HCT116 (cell line): ENCODE results near the gene AFDN. TPM values are rescaled to one million over a fixed set of nuclear protein-coding genes. Genes with fewer than 3 reads are reported as not detected.

Experiments used
- ATAC-seq: fragments of 200-7000 bp; cut with Tn5 transposase; 2 replicates; pipeline ENCODE4 v1.9.1; 2020; ENCODE audit warnings: mild to moderate bottlenecking, moderate library complexity
- BruUV-seq: library from RNA; stranded (reverse); fragments of 400-500 nt; replicated peaks from 2 replicates; lab custom pipeline; 2021; lab: Mats Ljungman, UMichigan
- CTCF ChIA-PET: fragments of 300-600 bp; sonication (Branson Sonifier 250); formaldehyde crosslinking; loops from one replicate; lab custom pipeline; 2021; ENCODE audit warnings: antibody characterized with exemption; lab: Charles Lee
- POLR2A ChIA-PET: fragments of 300-600, 350-600 bp; sonication (Branson Sonifier 250); formaldehyde crosslinking; loops from one replicate; lab custom pipeline; 2021; ENCODE audit warnings: antibody characterized with exemption; lab: Charles Lee
- RAD21 ChIA-PET, 2 experiments: fragments of 300-600 bp; sonication (Branson Sonifier 250); formaldehyde crosslinking; loops; one replicate each; lab custom pipeline; 2023; ENCODE audit warnings: low total read pairs in 2 of 2; ENCODE audit not compliant: uncharacterized antibody in 2 of 2, unreplicated experiment in 2 of 2, low non-redundant PET in 1 of 2; lab: Charles Lee
- DNase-seq: peaks from one replicate; pipeline ENCODE4 v3.0.0-alpha.2; 2010; ENCODE audit warnings: low read depth, low spot score
- H2AFZ ChIP-seq: fragments of 200-600 bp; shearing (Covaris generic), sonication (generic); 2 replicates; pipeline ENCODE4 v1.6.1; 2017; ENCODE audit warnings: low read depth, mixed run types, mixed read lengths, antibody characterized with exemption, low read length; ENCODE audit not compliant: poor library complexity, severe bottlenecking
- H3K27ac ChIP-seq: 2 replicates; pipeline ENCODE4 v1.5.1; 2012; ENCODE audit warnings: low read depth, low read length
- H3K27me3 ChIP-seq: fragments of 200-600 bp; sonication (generic); 2 replicates; pipeline ENCODE4 v1.6.1; 2016; ENCODE audit warnings: mixed run types, low read length, mixed read lengths; ENCODE audit not compliant: insufficient read depth
- H3K36me3 ChIP-seq, 2 experiments: fragments of 200-500 bp in 1 of 2; fragments of 200-600 bp in 1 of 2; sonication (Bioruptor generic) in 1 of 2; sonication (generic) in 1 of 2; 2 replicates each; pipeline versions ENCODE4 v1.5.1 to v1.6.1; 2014 to 2016; ENCODE audit warnings: low read length in 2 of 2, inconsistent platforms in 1 of 2, mixed read lengths in 1 of 2, mixed run types in 1 of 2; ENCODE audit not compliant: insufficient read depth in 2 of 2, control insufficient read depth in 1 of 2
- H3K4me1 ChIP-seq, 2 experiments: fragments of 200-600 bp in 1 of 2; sonication (generic) in 1 of 2; 2 replicates each; pipeline versions ENCODE4 v1.5.1 to v1.6.1; 2012 to 2017; ENCODE audit warnings: low read length in 2 of 2, inconsistent platforms in 1 of 2, mild to moderate bottlenecking in 1 of 2, mixed read lengths in 1 of 2, mixed run types in 1 of 2, moderate library complexity in 1 of 2; ENCODE audit not compliant: insufficient read depth in 2 of 2, control insufficient read depth in 1 of 2
- H3K4me2 ChIP-seq: fragments of 200-600 bp; sonication (generic); 2 replicates; pipeline ENCODE4 v1.6.1; 2017; ENCODE audit warnings: mixed run types, low read length, mixed read lengths
- H3K4me3 ChIP-seq, 2 experiments: fragments of 200-600 bp in 1 of 2; sonication (generic) in 1 of 2; replicated peaks in 1 of 2; 2 replicates each; pipeline ENCODE4 v1.5.1; 2011 to 2016; ENCODE audit warnings: low read length in 2 of 2, control low read depth in 1 of 2, low read depth in 1 of 2, mild to moderate bottlenecking in 1 of 2, mixed read lengths in 1 of 2, mixed run types in 1 of 2
- H3K79me2 ChIP-seq: fragments of 200-600 bp; sonication (generic); 2 replicates; pipeline ENCODE4 v1.6.1; 2017; ENCODE audit warnings: mild to moderate bottlenecking, mixed run types, low read length, moderate library complexity, mixed read lengths; ENCODE audit not compliant: insufficient read depth
- H3K9ac ChIP-seq: fragments of 200-600 bp; sonication (generic); 2 replicates; pipeline ENCODE4 v1.6.1; 2016; ENCODE audit warnings: low read length, mixed read lengths
- H3K9me2 ChIP-seq: fragments of 200-600 bp; sonication (generic), shearing (Covaris generic); 2 replicates; pipeline ENCODE4 v1.6.1; 2017; ENCODE audit warnings: mixed run types, mild to moderate bottlenecking, moderate library complexity; ENCODE audit not compliant: insufficient read depth
- H3K9me3 ChIP-seq, 2 experiments: fragments of 200-500 bp in 1 of 2; fragments of 200-600 bp in 1 of 2; sonication (Bioruptor generic) in 1 of 2; sonication (generic) in 1 of 2; 2 replicates each; pipeline ENCODE4 v1.6.1; 2014 to 2017; ENCODE audit warnings: low read length in 2 of 2, mixed read lengths in 2 of 2, inconsistent platforms in 1 of 2, low read depth in 1 of 2, mild to moderate bottlenecking in 1 of 2, mixed run types in 1 of 2, moderate library complexity in 1 of 2; ENCODE audit not compliant: control insufficient read depth in 1 of 2, insufficient read depth in 1 of 2
- H4K20me1 ChIP-seq: fragments of 200-600 bp; sonication (generic), shearing (Covaris generic); 2 replicates; pipeline ENCODE4 v1.6.1; 2017; ENCODE audit warnings: mixed run types, mild to moderate bottlenecking, moderate library complexity; ENCODE audit not compliant: insufficient read depth
- CBX3 ChIP-seq: IDR thresholded peaks from 2 replicates; pipeline ENCODE4 v1.6.1; 2012; ENCODE audit warnings: low read depth
- CEBPB ChIP-seq: IDR thresholded peaks from 2 replicates; pipeline ENCODE4 v1.6.1; 2012; ENCODE audit warnings: low read depth
- EZH2 ChIP-seq: fragments of 200-600 bp; sonication (generic); IDR thresholded peaks from 2 replicates; pipeline ENCODE4 v1.6.1; 2017; ENCODE audit warnings: antibody characterized with exemption, mixed run types
- EZH2phosphoT487 ChIP-seq: fragments of 200-600 bp; IDR thresholded peaks from 2 replicates; pipeline ENCODE4 v1.6.1; 2018; ENCODE audit warnings: antibody characterized with exemption, borderline replicate concordance
- JUND ChIP-seq: IDR thresholded peaks from 2 replicates; pipeline ENCODE4 v1.6.1; 2012
- RAD21 ChIP-seq: IDR thresholded peaks from 2 replicates; pipeline ENCODE4 v1.6.1; 2012; ENCODE audit warnings: low read depth, mild to moderate bottlenecking
- REST ChIP-seq: IDR thresholded peaks from 2 replicates; pipeline ENCODE4 v1.6.1; 2012; ENCODE audit warnings: low read depth
- SIN3A ChIP-seq: IDR thresholded peaks from 2 replicates; pipeline ENCODE4 v1.6.1; 2012; ENCODE audit warnings: low read depth
- TCF7L2 ChIP-seq: IDR thresholded peaks from 2 replicates; pipeline ENCODE4 v1.7.0; 2011; ENCODE audit warnings: borderline replicate concordance, inconsistent platforms; ENCODE audit not compliant: insufficient read depth, insufficient read length; ENCODE audit errors: extremely low read depth
- ZBTB33 ChIP-seq: IDR thresholded peaks from 2 replicates; pipeline ENCODE4 v1.6.1; 2011; ENCODE audit warnings: mild to moderate bottlenecking, low read length, moderate library complexity; ENCODE audit not compliant: insufficient replicate concordance; ENCODE audit errors: extremely low read depth
- ZFX ChIP-seq: fragments of 450-650 bp; IDR thresholded peaks from 2 replicates; pipeline ENCODE4 v1.6.1; 2017
- intact Hi-C: fragments of 100-400 bp; cut with micrococcal nuclease; formaldehyde crosslinking; loops from 2 replicates; pipeline ENCODE4 v1.10.0; 2022
- total RNA-seq: library from RNA; stranded (reverse); gene quantifications from one replicate; pipeline ENCODE4 v1.2.1, GENCODE V29; 2021; ENCODE audit not compliant: unreplicated experiment
- TF ChIP-seq, protein P1 (sequence below): IDR thresholded peaks from 2 replicates; pipeline ENCODE4 v1.6.1; 2012

AFDN gene
- total RNA-seq, 1 experiment from 2014 or later, result 59.4 TPM

DNA sequence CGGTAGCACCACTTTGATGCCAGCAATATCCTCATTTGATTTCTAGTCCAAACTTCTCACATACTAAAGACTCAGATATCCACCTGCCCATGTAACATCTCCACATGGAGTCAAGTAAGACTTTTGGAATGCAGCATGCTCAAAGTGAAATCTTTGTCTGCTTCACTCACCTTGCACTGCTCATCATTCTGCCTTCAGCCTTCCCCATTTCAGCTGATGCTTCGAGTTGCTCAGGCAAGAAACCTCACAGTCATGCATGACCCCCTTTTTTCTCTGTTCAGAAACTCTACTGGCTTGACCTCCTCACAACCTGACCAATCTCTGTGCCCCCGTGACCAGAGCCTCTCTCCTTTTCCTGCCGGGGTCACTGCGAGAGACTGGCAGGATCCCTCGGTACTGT, 129.8 kb downstream of the AFDN start:
- BruUV-seq, result no TSS peak
- RAD21 ChIA-PET, result no interaction called here
- Histone ChIP-seq H3K79me2 (peaks cover 9% of the 10 kb centered on the region; the same call in 1 of the 2 replicates), H3K27me3 (no peaks in the 10 kb centered on the region), H3K27ac (no peak overlapping the region), H2AFZ (no peak overlapping the region), H3K9me2 (no peaks in the 10 kb centered on the region), H3K9me3 (no peaks in the 10 kb centered on the region), H3K4me2 (peak overlapping the region; percentile 52), H3K4me1 (peaks cover 0 to 18% of the 10 kb centered on the region in 2 experiments; a peak in 3 of 4 replicates), H3K36me3 (peaks cover 0 to 7% of the 10 kb centered on the region in 2 experiments; a peak in 2 of 4 replicates), H3K9ac (no peak overlapping the region), H3K4me3 (no peak overlapping the region), H4K20me1 (no peaks in the 10 kb centered on the region)
- CTCF ChIA-PET, result no interaction called here
- DNase-seq (no peak), ATAC-seq (no peak)
- intact Hi-C loops, result no loop called here
- POLR2A ChIA-PET, result no interaction called here
- no peak for TF ChIP-seq EZH2phosphoT487
- TF ChIP-seq, protein P1, sequence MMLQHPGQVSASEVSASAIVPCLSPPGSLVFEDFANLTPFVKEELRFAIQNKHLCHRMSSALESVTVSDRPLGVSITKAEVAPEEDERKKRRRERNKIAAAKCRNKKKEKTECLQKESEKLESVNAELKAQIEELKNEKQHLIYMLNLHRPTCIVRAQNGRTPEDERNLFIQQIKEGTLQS, result no peak
- TF ChIP-seq CBX3, result no peak
- TF ChIP-seq TCF7L2, result no peak
- no peak for TF ChIP-seq CEBPB
- no peak for TF ChIP-seq ZFX
- TF ChIP-seq ZBTB33, result no peak
- no peak for TF ChIP-seq REST
- TF ChIP-seq RAD21, result no peak
- no peak for TF ChIP-seq JUND
- no peak for TF ChIP-seq SIN3A
- TF ChIP-seq EZH2, result no peak
- TF ChIP-seq, all 23 proteins: peak for 0
